ENCODE data around the gene BRD9. TPM values are rescaled to one million over a fixed set of nuclear protein-coding genes. Genes with fewer than 3 reads are reported as not detected.
A peak's percentile ranks its signal among the peaks of the same experiment; 100 is the strongest.

Gene BRD9
- total RNA-seq, 1 donor from 2014 or later: 41.1 TPM

- TF ChIP-seq CTCF (conservative IDR thresholded peaks at IDR 0.05; ENCODE audit: low read depth, low read length): no peak
- no peak for DNase-seq (ENCODE audit: low read depth)
- no peak overlapping the region for H3K4me3 ChIP-seq (ENCODE audit: low read depth, low read length)
Observed at GRCh38 chr5:900781-901180, 8.2 kb upstream of the BRD9 start.

GRCh38 chr5:893711-894110 is 1.1 kb upstream of the BRD9 start:
- no peak for DNase-seq (ENCODE audit: low read depth)
- no peak for TF ChIP-seq CTCF (conservative IDR thresholded peaks at IDR 0.05; ENCODE audit: low read depth, low read length)

GRCh38 chr5:893137-893506 is 521 bp upstream of the BRD9 start:
- DNase-seq (ENCODE audit: low read depth): no peak
- TF ChIP-seq CTCF (conservative IDR thresholded peaks at IDR 0.05; ENCODE audit: low read depth, low read length): no peak
- peak overlapping the region; percentile 99 for H3K4me3 ChIP-seq (ENCODE audit: low read depth, low read length)

More at GRCh38 chr5:893711-894110, 1.1 kb upstream of the BRD9 start:
- H3K4me3 ChIP-seq (ENCODE audit: low read depth, low read length): peak overlapping the region; percentile 99

- TF ChIP-seq CTCF (conservative IDR thresholded peaks at IDR 0.05; ENCODE audit: low read depth, low read length): no peak
- no peak for DNase-seq (ENCODE audit: low read depth)
- peak overlapping the region; percentile 99 for H3K4me3 ChIP-seq (ENCODE audit: low read depth, low read length)
Observed at GRCh38 chr5:891837-892393, 686 bp downstream of the BRD9 start.

- peak; percentile 19 for DNase-seq (ENCODE audit: low read depth)
- no peak for TF ChIP-seq CTCF (conservative IDR thresholded peaks at IDR 0.05; ENCODE audit: low read depth, low read length)
- peak overlapping the region; percentile 99 for H3K4me3 ChIP-seq (ENCODE audit: low read depth, low read length)
Observed at GRCh38 chr5:891117-891836, 1.3 kb downstream of the BRD9 start.

DNA sequence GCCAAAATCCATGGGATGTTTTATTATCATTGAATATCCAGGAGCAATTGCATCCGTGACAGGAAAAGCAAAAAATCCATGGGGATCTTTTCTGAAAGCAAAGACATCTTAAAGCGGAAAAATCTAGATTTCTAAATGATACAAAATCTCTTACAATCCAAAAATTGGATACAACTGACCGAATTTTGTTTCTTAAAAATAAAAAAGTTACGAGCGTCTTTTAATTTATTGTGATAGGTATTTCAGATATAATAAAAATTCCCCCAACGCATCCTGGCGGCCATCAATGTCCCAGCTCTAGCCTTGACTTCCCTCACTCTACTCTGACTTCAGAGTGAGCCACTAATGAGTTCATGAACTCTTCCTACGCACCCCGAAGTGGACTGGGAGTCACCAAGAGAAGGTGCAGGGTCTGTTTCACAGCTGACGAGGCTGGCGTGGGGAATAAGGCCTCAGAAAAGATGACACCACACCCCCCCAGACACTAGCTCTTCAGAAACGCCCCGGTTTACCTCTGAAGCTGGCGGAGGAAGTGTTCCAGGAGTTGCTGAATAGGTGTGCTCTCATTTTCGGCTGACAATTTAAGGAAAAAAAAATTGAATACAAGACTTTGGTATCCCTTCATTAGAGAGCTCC is 3.4 kb downstream of the BRD9 start:
- no peak for DNase-seq (ENCODE audit: low read depth)
- no peak for TF ChIP-seq CTCF (conservative IDR thresholded peaks at IDR 0.05; ENCODE audit: low read depth, low read length)
- no peak overlapping the region for H3K4me3 ChIP-seq (ENCODE audit: low read depth, low read length)

Measured in epithelial cell of proximal tubule (primary cell).